Astrocyte (in vitro differentiated cells and primary cell): Measurements from ENCODE around the gene EXOSC6.
"Not testable (repeated sequence)": the region's sequence is repeated elsewhere in the genome, so short reads cannot be mapped to it uniquely, and the experiment has no call there.

Experiments
- EZH2 ChIP-seq: IDR thresholded peaks from 2 replicates; pipeline ENCODE4 v1.6.1; 2012; ENCODE audit warnings: mild to moderate bottlenecking, low read length, inconsistent platforms; ENCODE audit not compliant: insufficient read depth
- TF ChIP-seq, protein P1 (sequence below): IDR thresholded peaks from 2 replicates; pipeline ENCODE4 v1.5.1; 2011; ENCODE audit warnings: low read depth, mild to moderate bottlenecking, inconsistent platforms, low read length, moderate library complexity; ENCODE audit not compliant: insufficient read depth

DNA sequence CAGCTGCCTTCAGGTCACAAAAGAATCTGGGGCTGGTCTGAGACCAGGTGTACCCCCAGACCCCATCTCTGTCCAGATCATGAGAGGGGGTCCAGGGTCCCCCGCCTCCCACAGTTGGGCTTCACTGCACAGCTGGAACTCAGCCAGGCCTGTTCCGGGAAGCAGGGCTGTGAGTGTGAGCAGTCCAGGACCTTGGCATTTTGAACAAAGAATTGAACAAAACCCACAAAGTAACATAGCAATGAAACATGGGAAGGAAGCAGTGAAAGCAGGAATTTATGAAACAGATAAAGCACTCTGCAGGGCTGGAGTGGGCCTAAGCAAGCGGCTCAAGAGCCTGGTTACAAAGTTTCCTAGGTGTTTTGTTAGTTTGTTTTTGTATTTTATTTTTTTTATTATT, 53.1 kb downstream of the EXOSC6 start:
- TF ChIP-seq, protein P1, sequence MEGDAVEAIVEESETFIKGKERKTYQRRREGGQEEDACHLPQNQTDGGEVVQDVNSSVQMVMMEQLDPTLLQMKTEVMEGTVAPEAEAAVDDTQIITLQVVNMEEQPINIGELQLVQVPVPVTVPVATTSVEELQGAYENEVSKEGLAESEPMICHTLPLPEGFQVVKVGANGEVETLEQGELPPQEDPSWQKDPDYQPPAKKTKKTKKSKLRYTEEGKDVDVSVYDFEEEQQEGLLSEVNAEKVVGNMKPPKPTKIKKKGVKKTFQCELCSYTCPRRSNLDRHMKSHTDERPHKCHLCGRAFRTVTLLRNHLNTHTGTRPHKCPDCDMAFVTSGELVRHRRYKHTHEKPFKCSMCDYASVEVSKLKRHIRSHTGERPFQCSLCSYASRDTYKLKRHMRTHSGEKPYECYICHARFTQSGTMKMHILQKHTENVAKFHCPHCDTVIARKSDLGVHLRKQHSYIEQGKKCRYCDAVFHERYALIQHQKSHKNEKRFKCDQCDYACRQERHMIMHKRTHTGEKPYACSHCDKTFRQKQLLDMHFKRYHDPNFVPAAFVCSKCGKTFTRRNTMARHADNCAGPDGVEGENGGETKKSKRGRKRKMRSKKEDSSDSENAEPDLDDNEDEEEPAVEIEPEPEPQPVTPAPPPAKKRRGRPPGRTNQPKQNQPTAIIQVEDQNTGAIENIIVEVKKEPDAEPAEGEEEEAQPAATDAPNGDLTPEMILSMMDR = not testable (repeated sequence)
- not testable (repeated sequence) for TF ChIP-seq EZH2
